Smooth muscle cell (in vitro differentiated cells): ENCODE measurements around the gene EXD2. TPM values are rescaled to one million over a fixed set of nuclear protein-coding genes. Genes with fewer than 3 reads are reported as not detected.

ENCODE experiments used
- DNase-seq: peaks from one replicate; lab custom pipeline; 2025; ENCODE audit not compliant: unreplicated experiment; lab: John Stamatoyannopoulos, UW
- H2AFZ ChIP-seq: fragments of 200-600 bp; sonication (generic); 2 replicates; pipeline ENCODE4 v1.6.0; 2016; ENCODE audit warnings: antibody characterized with exemption, low read depth, mild to moderate bottlenecking
- H3F3A ChIP-seq: fragments of 200-600 bp; sonication (generic); 2 replicates; pipeline ENCODE4 v1.6.0; 2017; ENCODE audit warnings: antibody characterized with exemption, low read depth
- H3K27ac ChIP-seq: fragments of 200-600 bp; sonication (generic); 2 replicates; pipeline ENCODE4 v1.5.1; 2016; ENCODE audit warnings: low read depth, mild to moderate bottlenecking
- H3K27me3 ChIP-seq: fragments of 200-600 bp; sonication (generic); 2 replicates; pipeline ENCODE4 v1.6.1; 2016; ENCODE audit warnings: low read depth, mild to moderate bottlenecking
- H3K36me3 ChIP-seq: fragments of 200-600 bp; sonication (generic); 2 replicates; pipeline ENCODE4 v1.5.1; 2016; ENCODE audit warnings: low read depth
- H3K4me1 ChIP-seq: fragments of 200-600 bp; sonication (generic); 2 replicates; pipeline ENCODE4 v1.5.1; 2016; ENCODE audit warnings: low read depth
- H3K4me2 ChIP-seq: fragments of 200-600 bp; sonication (generic); 2 replicates; pipeline ENCODE4 v1.6.0; 2016; ENCODE audit warnings: mild to moderate bottlenecking
- H3K4me3 ChIP-seq: fragments of 200-600 bp; sonication (generic); 2 replicates; pipeline ENCODE4 v1.5.1; 2016; ENCODE audit warnings: mild to moderate bottlenecking
- H3K79me2 ChIP-seq: fragments of 200-600 bp; sonication (generic); 2 replicates; pipeline ENCODE4 v1.6.0; 2016; ENCODE audit warnings: low read depth, mild to moderate bottlenecking
- H3K9ac ChIP-seq: fragments of 200-600 bp; sonication (generic); 2 replicates; pipeline ENCODE4 v1.6.0; 2016; ENCODE audit warnings: low read depth
- H3K9me3 ChIP-seq: fragments of 200-600 bp; sonication (generic); replicated peaks from 2 replicates; pipeline ENCODE4 v1.5.1; 2016; ENCODE audit warnings: low read depth
- H4K20me1 ChIP-seq: fragments of 200-600 bp; sonication (generic); 2 replicates; pipeline ENCODE4 v1.6.0; 2016; ENCODE audit warnings: low read depth
- CTCF ChIP-seq: fragments of 200-600 bp; sonication (generic); IDR thresholded peaks from 2 replicates; pipeline ENCODE4 v1.5.1; 2017; ENCODE audit warnings: borderline replicate concordance, mild to moderate bottlenecking, antibody characterized with exemption; ENCODE audit not compliant: insufficient read depth, poor library complexity, severe bottlenecking
- WGBS: methylation state at CpG from one replicate; pipeline ENCODE4 v1.1.7; 2016; ENCODE audit warnings: low lambda C conversion rate; 5-methylcytosine and 5-hydroxymethylcytosine counted together
- polyA plus RNA-seq: library from polyadenylated mRNA; unstranded; fragments of >200 nt; fragmentation: Nextera tagmentation; extraction: Ambion mirVana; gene quantifications from 2 replicates; pipeline ENCODE4 v1.2.1, GENCODE V29; 2016
- total RNA-seq: library from RNA; depleted of rRNA; stranded (reverse); fragments of >200 nt; gene quantifications from 2 replicates; pipeline ENCODE4 v1.2.3, GENCODE V29; 2014

EXD2 gene
- total and polyA plus RNA-seq, 2 experiments from 2014 or later, result 12.0 to 12.5 TPM

DNA sequence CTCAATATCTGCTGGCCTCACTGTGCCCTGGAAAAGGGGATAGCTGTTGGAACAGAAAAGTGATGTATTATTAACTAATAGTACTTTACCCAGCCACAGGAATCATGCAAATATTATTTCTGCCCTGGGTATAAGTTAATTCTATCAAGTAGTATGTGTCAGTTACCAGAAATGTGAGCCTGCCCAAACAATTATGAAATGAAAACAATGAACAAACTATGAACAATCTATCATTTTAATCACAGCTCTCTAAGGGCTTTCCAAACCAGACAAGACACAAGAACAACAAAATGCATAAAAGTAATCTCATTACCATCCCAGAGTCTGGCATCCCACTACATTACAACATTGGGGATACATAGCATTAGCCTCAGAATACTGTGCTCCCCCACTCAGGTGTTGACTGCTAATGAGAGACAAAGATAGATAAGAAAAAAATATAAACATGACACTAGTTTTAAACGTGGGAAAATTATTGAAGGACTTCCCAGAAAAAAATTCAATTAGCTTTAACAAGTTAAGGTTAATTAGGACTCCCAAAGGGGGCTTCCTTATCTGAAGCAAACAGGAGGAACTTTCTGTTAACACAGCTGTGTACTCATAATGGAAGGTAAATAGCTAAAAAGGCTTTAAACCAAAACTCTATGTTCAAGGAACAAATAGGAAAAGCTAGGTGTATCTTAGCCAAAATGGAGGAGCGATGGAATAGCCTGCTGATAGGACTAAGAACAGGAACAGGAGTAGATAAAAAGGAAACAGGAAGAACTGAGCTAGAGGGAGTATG is 41.6 kb upstream of the EXD2 start:
- WGBS, result 67% methylated on average over 2 of the region's 2 CpGs
- no peak overlapping the region for H3K9ac ChIP-seq
- H3K79me2 ChIP-seq, result peaks cover 77% of the 10 kb centered on the region
- H3K4me1 ChIP-seq, result peaks cover 19% of the 10 kb centered on the region
- DNase-seq, result no peak
- no peak for TF ChIP-seq CTCF
- H3K27ac ChIP-seq, result no peak overlapping the region
- H3K4me2 ChIP-seq, result no peak overlapping the region
- no peaks in the 10 kb centered on the region for H3K9me3 ChIP-seq
- H2AFZ ChIP-seq, result no peak overlapping the region
- H3K4me3 ChIP-seq, result no peak overlapping the region
- H3K36me3 ChIP-seq, result no peaks in the 10 kb centered on the region
- peaks cover 61% of the 10 kb centered on the region for H4K20me1 ChIP-seq
- H3K27me3 ChIP-seq, result no peaks in the 10 kb centered on the region
- peaks cover 4% of the 10 kb centered on the region for H3F3A ChIP-seq

GRCh38 chr14:69151458-69152180 is 39.7 kb upstream of the EXD2 start:
- Histone ChIP-seq H3K9me3 (no peaks in the 10 kb centered on the region), H3K27me3 (no peaks in the 10 kb centered on the region), H3K4me2 (peak overlapping the region; percentile 99), H3F3A (peaks cover 4% of the 10 kb centered on the region), H3K4me1 (peaks cover 19% of the 10 kb centered on the region), H3K27ac (peak overlapping the region; percentile 89), H3K9ac (peak overlapping the region; percentile 96), H3K79me2 (peaks cover 57% of the 10 kb centered on the region), H3K36me3 (no peaks in the 10 kb centered on the region), H4K20me1 (peaks cover 43% of the 10 kb centered on the region), H2AFZ (peak overlapping the region; percentile 98), H3K4me3 (peak overlapping the region; percentile 99)
- TF ChIP-seq CTCF, result peak; percentile 68
- under 1% methylated on average over 42 of the region's 57 CpGs for WGBS
- DNase-seq, result peak; percentile 57

- 2% methylated on average over 22 of the region's 38 CpGs for WGBS
- H3F3A ChIP-seq, result peaks cover 4% of the 10 kb centered on the region
- DNase-seq, result no peak
- no peaks in the 10 kb centered on the region for H3K27me3 ChIP-seq
- TF ChIP-seq CTCF, result no peak
- peaks cover 50% of the 10 kb centered on the region for H3K79me2 ChIP-seq
- H3K27ac ChIP-seq, result peak overlapping the region; percentile 89
- peak overlapping the region; percentile 99 for H3K4me3 ChIP-seq
- H3K4me1 ChIP-seq, result peaks cover 19% of the 10 kb centered on the region
- H2AFZ ChIP-seq, result peak overlapping the region; percentile 98
- H4K20me1 ChIP-seq, result peaks cover 35% of the 10 kb centered on the region
- H3K4me2 ChIP-seq, result peak overlapping the region; percentile 99
- H3K36me3 ChIP-seq, result no peaks in the 10 kb centered on the region
- H3K9ac ChIP-seq, result peak overlapping the region; percentile 96
- H3K9me3 ChIP-seq, result no peaks in the 10 kb centered on the region
These were observed 39.0 kb upstream of the EXD2 start for GRCh38 chr14:69152181-69152901.
